GM19468 (cell line): ENCODE measurements around the gene SLC39A1.
A peak's percentile ranks its signal among the peaks of the same experiment; 100 is the strongest.

Experiments used
- ATAC-seq: cut with Tn5 transposase; IDR thresholded peaks from one replicate; pipeline ENCODE4 v1.9.1; 2021; ENCODE audit warnings: mild to moderate bottlenecking, moderate library complexity, moderate number of reproducible peaks; ENCODE audit not compliant: unreplicated experiment; ENCODE audit errors: extremely low read depth

Gene SLC39A1

DNA sequence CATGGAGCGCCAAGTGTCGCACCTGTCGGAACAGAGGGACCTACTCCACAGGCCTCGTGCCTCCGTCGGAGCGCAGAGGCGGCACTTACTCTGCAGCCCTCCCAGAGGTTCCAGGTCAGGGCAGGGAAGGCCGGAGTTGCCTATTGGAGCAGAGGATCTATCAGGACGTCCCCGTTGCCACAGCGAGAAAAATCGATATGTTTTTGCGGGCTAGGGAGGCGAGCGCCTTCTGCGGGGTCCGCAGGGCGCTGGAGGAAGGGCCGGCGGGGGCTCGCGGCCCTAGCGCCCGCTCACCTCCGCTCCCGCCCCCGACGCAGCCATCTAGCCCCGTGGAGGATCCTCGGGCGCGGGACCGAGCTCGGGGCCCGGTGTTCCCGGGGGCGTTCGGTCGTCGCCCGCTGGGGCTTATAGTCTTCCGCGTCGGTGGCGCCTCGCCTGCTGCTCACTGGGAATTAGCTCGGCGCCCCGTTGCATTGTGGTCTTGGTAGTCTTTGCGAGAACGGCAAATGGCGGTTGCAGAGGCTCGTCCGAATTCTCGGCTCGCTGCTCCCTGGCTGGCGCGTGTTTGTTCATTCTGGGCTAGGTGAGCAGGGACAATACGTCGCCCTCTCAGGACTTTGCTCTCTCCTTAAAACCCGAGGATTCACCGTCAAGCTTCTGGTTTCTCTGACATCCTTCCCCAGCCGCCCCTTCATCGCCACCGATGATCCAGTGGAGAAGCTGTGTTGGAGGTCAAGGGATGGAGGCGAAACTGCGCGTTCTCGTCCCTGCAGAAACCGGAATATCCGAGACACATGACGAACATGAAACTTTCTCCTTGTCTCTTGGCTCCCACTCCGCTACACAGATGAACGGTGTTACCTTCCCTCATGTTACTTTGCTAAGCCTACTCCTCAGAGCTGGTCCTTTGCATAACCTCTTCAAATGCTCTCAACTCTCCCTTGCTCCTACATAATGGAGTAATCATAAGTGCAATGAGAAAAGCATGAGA, 14.2 kb upstream of the SLC39A1 start, which contains the start of gene JTB:
Gene JTB (minus strand): TSS at position 425 of the 991 bp plus-strand sequence. CDS start 422 bp downstream, at position 3.
- peak; percentile 65 for ATAC-seq

GRCh38 chr1:153976819-153977249, 13.5 kb upstream of the SLC39A1 start:
- no peak for ATAC-seq

GRCh38 chr1:153973525-153973924, 10.2 kb upstream of the SLC39A1 start:
- no peak for ATAC-seq

DNA sequence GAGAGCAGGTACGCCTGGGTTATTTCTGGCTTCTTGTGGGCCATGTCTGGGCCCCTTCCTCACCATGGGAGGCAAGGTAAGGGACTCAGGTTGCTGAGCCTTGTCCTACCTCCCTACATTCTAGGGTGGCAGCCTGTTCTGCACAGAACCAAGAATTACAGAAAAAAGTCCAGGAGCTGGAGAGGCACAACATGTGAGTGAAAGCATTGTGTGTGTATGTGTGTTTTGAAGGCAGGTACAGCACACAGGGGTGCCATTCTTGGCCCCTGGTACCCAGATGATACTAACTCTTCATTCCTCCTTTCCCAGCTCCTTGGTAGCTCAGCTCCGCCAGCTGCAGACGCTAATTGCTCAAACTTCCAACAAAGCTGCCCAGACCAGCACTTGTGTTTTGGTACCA, 9.7 kb upstream of the SLC39A1 start:
- ATAC-seq = no peak

DNA sequence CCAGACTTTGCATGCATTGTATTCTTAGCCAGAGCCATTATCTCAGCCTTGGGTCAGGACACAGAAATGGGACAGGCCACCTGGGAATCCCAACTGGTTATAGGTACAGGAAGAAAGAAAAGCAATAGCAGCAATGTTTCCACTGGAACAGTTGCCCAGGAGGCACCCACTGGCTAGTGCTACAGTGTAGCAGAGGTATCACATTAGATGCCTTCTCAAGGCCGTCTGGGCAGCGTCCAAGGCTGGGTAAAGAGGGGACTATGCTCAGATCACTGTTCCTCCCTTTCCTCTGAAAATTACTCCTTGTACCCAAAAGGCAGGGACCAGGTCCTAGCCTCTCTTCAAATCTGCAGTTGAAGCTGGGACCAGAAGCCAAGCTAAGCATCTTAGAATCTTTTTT, 7.0 kb upstream of the SLC39A1 start:
- no peak for ATAC-seq

GRCh38 chr1:153968972-153969371, 5.6 kb upstream of the SLC39A1 start:
- ATAC-seq = no peak

- ATAC-seq = no peak
Measured at GRCh38 chr1:153968408-153968807, 5.1 kb upstream of the SLC39A1 start.

DNA sequence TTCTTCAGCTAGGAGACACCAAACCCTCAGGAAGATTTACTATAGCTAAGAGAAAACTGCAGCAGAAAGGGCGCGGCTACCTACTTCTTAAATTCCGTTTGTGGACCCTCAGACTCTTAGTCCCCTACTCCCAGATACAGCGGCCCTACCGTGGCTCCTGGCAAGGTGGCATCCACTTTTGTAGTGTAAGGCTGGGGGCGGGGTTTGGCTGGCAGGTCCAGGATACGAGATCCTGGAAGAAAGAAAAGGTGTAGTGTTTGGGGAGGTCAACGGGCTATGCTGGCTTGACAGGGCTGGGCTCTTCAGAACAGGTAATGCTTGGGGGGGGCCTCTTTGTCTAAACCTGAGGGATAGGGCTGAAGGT, 4.6 kb upstream of the SLC39A1 start:
- no peak for ATAC-seq

- ATAC-seq = peak; percentile 67
Measured at GRCh38 chr1:153967107-153967999, 4.0 kb upstream of the SLC39A1 start, which contains the start of gene CREB3L4. Gene CREB3L4, plus strand, starts transcription at chr1:153967902. Its CDS starts 624 bp downstream, at chr1:153968526.

DNA sequence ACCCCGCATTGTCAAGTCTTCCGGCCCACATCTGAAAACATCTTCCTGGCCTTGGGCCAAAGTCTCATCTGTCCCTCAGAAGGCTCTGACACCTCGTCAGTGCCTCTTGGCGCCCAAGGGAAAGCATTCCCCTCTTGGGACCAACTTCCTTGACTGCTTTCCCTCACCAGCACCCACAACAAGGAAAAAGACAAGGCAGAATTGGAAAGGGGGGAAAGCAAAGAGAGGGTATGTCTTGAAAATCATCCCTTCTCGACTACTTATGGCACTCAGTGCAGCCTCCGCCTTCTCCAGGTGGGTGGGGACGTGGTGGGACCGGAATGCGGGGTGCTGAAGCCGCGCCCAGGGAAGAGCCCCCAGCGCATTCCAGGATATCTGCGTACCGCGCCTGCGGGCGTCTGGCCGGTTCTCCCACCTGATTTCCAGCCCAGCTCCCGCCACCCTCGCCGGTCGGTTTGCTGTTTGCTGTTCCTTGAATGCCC, 554 bp upstream of the SLC39A1 start:
- no peak for ATAC-seq

DNA sequence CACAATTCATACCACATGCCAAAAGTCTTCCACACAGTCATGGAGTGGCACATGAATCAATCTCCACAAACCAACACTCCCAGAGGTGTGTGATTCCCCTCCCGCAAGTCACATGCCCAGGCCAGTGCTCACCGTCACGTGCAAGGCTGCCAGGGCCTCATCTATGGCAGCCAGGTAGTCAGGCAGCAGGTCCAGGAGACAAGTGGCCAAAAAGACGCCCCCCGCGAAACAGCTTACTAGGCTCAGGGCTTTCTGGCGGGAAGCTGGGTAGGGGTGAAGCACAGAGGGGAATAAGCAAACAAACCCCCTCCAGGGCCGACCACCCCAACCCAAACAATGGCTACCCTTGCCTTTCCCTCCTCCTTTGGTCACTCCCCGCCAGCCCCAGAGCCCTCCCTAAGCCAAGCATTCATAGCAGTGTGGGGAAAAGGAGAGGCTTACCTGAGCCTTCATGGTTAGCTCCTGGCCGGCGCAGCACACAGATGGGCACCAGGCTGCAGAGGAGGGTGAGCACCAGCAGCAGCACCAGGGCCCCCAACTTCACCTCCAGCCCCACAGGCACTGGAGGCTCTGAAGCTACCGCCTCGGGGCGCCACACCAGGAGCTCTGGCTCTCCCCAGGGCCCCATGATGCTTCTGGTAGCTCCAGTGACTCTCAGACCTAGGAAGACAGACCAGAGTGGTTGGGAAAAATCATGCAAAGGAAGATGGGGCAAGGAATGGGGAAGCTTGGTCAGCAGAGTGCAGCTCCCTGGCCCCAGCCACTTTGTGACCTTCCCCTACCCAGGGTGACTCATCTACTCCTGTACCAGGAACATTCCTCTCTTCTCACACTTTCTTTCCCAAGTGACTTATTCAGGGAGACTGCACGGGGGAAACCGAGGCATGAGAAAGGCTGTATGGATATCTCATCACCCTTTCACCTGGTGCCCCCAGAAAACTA, 978 bp downstream of the SLC39A1 start:
- ATAC-seq = no peak

GRCh38 chr1:153961421-153961820, 1.9 kb downstream of the SLC39A1 start:
- ATAC-seq = no peak

DNA sequence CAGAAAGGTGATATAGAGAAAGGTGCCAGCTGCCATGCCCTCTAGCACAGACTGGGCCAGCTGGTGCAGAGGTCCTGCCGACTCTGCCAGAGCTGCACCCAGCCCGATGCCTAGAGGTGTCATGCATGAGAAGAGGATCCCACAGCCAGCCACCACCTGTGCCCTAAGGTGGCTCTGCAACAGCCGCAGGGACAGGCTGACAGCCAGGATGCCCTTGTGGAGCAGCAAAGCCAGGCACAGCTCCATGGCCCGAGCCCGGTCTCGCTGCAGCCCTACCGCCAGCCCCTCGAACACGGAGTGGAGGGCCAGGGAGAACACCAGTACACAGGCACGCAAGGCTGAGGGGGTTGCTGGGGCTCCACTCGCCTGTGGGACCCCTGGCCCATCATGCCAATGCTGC, 3.1 kb downstream of the SLC39A1 start:
- no peak for ATAC-seq

- ATAC-seq = no peak
Measured at GRCh38 chr1:153959454-153959853, 3.9 kb downstream of the SLC39A1 start.

GRCh38 chr1:153958961-153959260, 4.4 kb downstream of the SLC39A1 start:
- no peak for ATAC-seq

DNA sequence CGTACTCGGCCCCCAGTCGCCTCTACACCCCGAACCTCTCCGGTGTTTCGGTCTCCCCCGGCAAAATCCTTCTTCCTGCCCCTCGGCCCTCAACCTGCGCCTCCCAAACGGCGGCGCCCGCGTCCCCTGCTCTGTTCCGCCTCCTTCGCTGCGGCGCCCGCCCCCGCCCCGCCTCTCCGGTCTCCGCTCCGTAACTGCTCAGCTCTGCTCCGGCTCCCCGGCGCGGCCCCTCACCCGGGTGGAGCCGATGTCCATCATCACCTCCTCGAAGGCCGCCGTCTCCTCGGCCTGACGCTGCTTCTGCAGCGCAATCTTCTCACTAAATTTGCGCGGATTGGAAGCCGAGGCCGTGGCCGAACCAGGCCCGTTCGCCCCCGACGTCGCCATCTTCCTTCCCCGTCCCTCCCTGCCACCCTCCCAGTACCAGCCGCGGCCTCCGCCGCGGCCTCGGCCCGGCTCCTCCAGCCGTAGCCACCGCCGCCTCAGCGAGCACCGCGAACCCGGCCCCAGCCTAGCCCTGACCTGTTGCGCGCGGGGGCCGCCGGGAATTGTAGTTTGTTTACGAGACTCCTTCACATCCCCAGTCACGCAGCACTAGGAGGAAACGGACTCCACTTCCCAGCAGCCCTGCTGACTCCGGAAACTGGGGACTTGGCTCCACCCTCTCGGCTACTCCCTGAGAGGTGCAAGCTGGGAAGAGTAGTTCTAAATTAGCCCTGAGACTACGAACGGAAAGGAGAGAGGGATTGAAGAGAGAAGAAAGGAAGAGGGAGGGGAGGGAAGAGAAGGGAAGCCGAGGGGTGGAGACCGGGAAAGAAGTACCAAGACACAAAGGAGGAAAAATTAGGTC, 5.0 kb downstream of the SLC39A1 start, which contains the start of gene CRTC2:
Gene CRTC2 (minus strand): TSS at position 502 of the 850 bp plus-strand sequence. CDS start 115 bp downstream, at position 387.
- ATAC-seq = peak; percentile 52

- no peak for ATAC-seq
Measured at GRCh38 chr1:153957744-153958110, 5.6 kb downstream of the SLC39A1 start.

GRCh38 chr1:153956997-153957715, 6.2 kb downstream of the SLC39A1 start:
- no peak for ATAC-seq
